ENCODE results near the gene CCDC149.

CCDC149 gene

GRCh38 chr4:24837781-24838180 is 75.1 kb downstream of the CCDC149 start:
- Mint-ChIP-seq H3K36me3 (ENCODE audit: low read depth) (peaks cover 37% of the 10 kb centered on the region), H3K4me3 (no peak overlapping the region), H3K4me1 (peaks cover 29% of the 10 kb centered on the region), H3K27me3 (ENCODE audit: low read depth, poor library complexity) (peaks cover 11% of the 10 kb centered on the region), H3K9me3 (peaks cover 19% of the 10 kb centered on the region), H3K27ac (peak overlapping the region; percentile 69)
- TF ChIP-seq, protein P1, sequence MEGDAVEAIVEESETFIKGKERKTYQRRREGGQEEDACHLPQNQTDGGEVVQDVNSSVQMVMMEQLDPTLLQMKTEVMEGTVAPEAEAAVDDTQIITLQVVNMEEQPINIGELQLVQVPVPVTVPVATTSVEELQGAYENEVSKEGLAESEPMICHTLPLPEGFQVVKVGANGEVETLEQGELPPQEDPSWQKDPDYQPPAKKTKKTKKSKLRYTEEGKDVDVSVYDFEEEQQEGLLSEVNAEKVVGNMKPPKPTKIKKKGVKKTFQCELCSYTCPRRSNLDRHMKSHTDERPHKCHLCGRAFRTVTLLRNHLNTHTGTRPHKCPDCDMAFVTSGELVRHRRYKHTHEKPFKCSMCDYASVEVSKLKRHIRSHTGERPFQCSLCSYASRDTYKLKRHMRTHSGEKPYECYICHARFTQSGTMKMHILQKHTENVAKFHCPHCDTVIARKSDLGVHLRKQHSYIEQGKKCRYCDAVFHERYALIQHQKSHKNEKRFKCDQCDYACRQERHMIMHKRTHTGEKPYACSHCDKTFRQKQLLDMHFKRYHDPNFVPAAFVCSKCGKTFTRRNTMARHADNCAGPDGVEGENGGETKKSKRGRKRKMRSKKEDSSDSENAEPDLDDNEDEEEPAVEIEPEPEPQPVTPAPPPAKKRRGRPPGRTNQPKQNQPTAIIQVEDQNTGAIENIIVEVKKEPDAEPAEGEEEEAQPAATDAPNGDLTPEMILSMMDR (IDR thresholded peaks at IDR 0.05): no peak
- no peak for DNase-seq

GRCh38 chr4:24837336-24837735 is 75.5 kb downstream of the CCDC149 start:
- H3K9me3 Mint-ChIP-seq: peaks cover 19% of the 10 kb centered on the region
- H3K36me3 Mint-ChIP-seq (ENCODE audit: low read depth): peaks cover 37% of the 10 kb centered on the region
- DNase-seq: no peak
- peaks cover 31% of the 10 kb centered on the region for H3K4me1 Mint-ChIP-seq
- H3K27me3 Mint-ChIP-seq (ENCODE audit: low read depth, poor library complexity): peaks cover 11% of the 10 kb centered on the region
- no peak overlapping the region for H3K4me3 Mint-ChIP-seq
- TF ChIP-seq, protein P1 (IDR thresholded peaks at IDR 0.05): no peak
- peak overlapping the region; percentile 69 for H3K27ac Mint-ChIP-seq

DNA sequence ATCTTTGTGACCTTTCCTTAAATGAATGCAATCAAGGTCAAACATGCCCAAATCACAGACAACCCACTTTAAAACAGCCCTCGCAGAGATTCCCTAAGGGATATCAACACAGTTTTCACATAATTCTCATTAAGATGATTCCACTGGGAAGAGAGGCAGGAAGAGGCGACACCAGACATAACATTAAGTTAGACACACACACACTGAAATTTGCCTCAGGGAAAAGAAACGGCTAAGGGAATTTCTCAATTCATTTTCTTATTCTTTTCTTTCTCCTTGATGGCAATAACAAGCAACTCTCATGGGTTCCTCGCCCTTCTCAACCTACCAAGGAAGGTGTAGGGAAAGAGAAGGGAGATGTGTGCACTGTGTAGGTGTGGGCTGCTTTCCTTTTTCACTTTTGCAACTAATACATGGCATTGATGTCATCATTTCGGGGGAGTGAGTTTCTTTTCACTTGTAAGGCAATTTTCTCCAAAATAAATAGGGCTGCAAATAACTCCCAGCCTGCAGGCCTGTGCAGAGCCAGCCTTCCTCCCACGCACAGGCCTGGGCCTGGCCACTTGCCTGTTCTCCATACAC is 76.1 kb downstream of the CCDC149 start:
- Mint-ChIP-seq H3K27ac (peak overlapping the region; percentile 69), H3K4me3 (no peak overlapping the region), H3K9me3 (peaks cover 19% of the 10 kb centered on the region), H3K27me3 (ENCODE audit: low read depth, poor library complexity) (peaks cover 11% of the 10 kb centered on the region), H3K36me3 (ENCODE audit: low read depth) (peaks cover 37% of the 10 kb centered on the region), H3K4me1 (peaks cover 31% of the 10 kb centered on the region)
- DNase-seq: no peak
- TF ChIP-seq, protein P1 (IDR thresholded peaks at IDR 0.05): no peak

DNA sequence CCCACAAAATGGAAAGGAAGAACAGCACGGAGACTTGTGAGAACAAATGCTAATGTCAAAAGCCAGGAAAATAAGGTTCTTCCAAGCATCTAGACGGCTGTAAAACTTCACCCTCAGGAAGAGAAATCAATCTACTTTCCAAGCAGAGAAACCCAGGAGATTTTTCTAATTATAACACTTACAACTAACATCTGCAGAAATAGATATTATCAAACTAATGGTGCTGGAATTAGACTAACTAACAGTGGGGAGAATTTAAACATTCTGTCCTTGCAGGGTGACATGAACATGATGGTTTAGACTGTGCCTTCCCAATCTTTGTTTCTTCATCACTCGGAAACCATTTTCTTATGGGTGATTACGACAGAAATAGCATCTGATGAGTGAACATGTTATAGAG is 77.1 kb downstream of the CCDC149 start:
- peaks cover 11% of the 10 kb centered on the region for H3K27me3 Mint-ChIP-seq (ENCODE audit: low read depth, poor library complexity)
- DNase-seq: no peak
- TF ChIP-seq, protein P1 (IDR thresholded peaks at IDR 0.05): no peak
- H3K27ac Mint-ChIP-seq: no peak overlapping the region
- no peak overlapping the region for H3K4me3 Mint-ChIP-seq
- peaks cover 35% of the 10 kb centered on the region for H3K4me1 Mint-ChIP-seq
- H3K36me3 Mint-ChIP-seq (ENCODE audit: low read depth): peaks cover 41% of the 10 kb centered on the region
- H3K9me3 Mint-ChIP-seq: peaks cover 19% of the 10 kb centered on the region

GRCh38 chr4:24831637-24832036 is 81.2 kb downstream of the CCDC149 start:
- TF ChIP-seq, protein P1 (IDR thresholded peaks at IDR 0.05): no peak
- H3K9me3 Mint-ChIP-seq: peaks cover 3% of the 10 kb centered on the region
- H3K27me3 Mint-ChIP-seq (ENCODE audit: low read depth, poor library complexity): peaks cover 7% of the 10 kb centered on the region
- no peak overlapping the region for H3K27ac Mint-ChIP-seq
- no peak overlapping the region for H3K4me3 Mint-ChIP-seq
- H3K36me3 Mint-ChIP-seq (ENCODE audit: low read depth): peaks cover 42% of the 10 kb centered on the region
- DNase-seq: no peak
- H3K4me1 Mint-ChIP-seq: peaks cover 35% of the 10 kb centered on the region

DNA sequence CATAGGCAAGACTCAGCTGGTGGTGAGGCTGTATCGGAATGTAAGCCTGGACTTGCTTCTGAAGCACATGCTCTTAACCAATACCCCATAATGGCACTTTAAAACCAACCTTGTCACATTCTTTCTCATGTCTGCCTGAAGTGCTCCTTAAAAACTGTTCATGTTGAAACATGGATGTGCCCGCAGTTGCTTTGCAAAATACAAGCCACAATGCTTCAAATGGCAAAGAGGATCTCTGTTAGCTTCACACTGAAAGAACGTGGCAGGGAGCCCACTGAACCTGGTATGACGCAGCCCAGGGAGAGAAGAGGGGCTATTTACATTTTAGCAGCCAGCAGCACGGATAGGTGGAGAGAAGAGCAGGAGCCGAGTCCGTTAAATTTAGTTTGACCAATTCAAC is 88.1 kb downstream of the CCDC149 start:
- H3K27me3 Mint-ChIP-seq (ENCODE audit: low read depth, poor library complexity): peaks cover 6% of the 10 kb centered on the region
- H3K4me1 Mint-ChIP-seq: peaks cover 2% of the 10 kb centered on the region
- peaks cover 12% of the 10 kb centered on the region for H3K36me3 Mint-ChIP-seq (ENCODE audit: low read depth)
- DNase-seq: no peak
- no peak overlapping the region for H3K27ac Mint-ChIP-seq
- TF ChIP-seq, protein P1 (IDR thresholded peaks at IDR 0.05): no peak
- no peak overlapping the region for H3K4me3 Mint-ChIP-seq
- no peaks in the 10 kb centered on the region for H3K9me3 Mint-ChIP-seq
